ENCODE data around the gene ILKAP.

The ILKAP gene

GRCh38 chr2:238238311-238238765 is 34.8 kb upstream of the ILKAP start:
- Histone ChIP-seq H3F3A (ENCODE audit: insufficient read depth, low read length) (no peaks in the 10 kb centered on the region), H3K9me2 (ENCODE audit: low read depth, low read length) (no peaks in the 10 kb centered on the region), H3K4me3 (ENCODE audit: low read depth, low read length, poor library complexity, severe bottlenecking) (peak overlapping the region; percentile 82), H3K27ac (ENCODE audit: low read depth, low read length, poor library complexity, severe bottlenecking) (no peak overlapping the region), H3K4me2 (ENCODE audit: low read length) (peak overlapping the region; percentile 62; the same call in 1 of the 2 replicates), H3K4me1 (ENCODE audit: insufficient read depth, low read length, severe bottlenecking) (peaks cover 25% of the 10 kb centered on the region), H3K36me3 (ENCODE audit: insufficient read depth, low read length) (peaks cover 6% of the 10 kb centered on the region; the same call in 1 of the 2 replicates), H3K9ac (ENCODE audit: low read length) (no peak overlapping the region), H3K9me3 (ENCODE audit: low read length) (no peaks in the 10 kb centered on the region), H2AFZ (ENCODE audit: low read length) (no peak overlapping the region), H3K79me2 (ENCODE audit: insufficient read depth, low read length) (no peaks in the 10 kb centered on the region), H4K20me1 (ENCODE audit: insufficient read depth, low read length) (no peaks in the 10 kb centered on the region), H3K27me3 (ENCODE audit: insufficient read depth, low read length) (0 out of 2 replicates have a peak, but pooled peaks cover 3% of the 10 kb centered on the region)
- TF ChIP-seq EZH2 (IDR thresholded peaks at IDR 0.05; ENCODE audit: borderline replicate concordance, low read length), result no peak
- TF ChIP-seq CTCF (IDR thresholded peaks at IDR 0.05; ENCODE audit: low read length), result no peak

GRCh38 chr2:238237431-238238135 is 34.1 kb upstream of the ILKAP start:
- Histone ChIP-seq H3K79me2 (ENCODE audit: insufficient read depth, low read length) (no peaks in the 10 kb centered on the region), H3K9me2 (ENCODE audit: low read depth, low read length) (no peaks in the 10 kb centered on the region), H3K9me3 (ENCODE audit: low read length) (no peaks in the 10 kb centered on the region), H3K9ac (ENCODE audit: low read length) (no peak overlapping the region), H3F3A (ENCODE audit: insufficient read depth, low read length) (no peaks in the 10 kb centered on the region), H4K20me1 (ENCODE audit: insufficient read depth, low read length) (no peaks in the 10 kb centered on the region), H3K4me1 (ENCODE audit: insufficient read depth, low read length, severe bottlenecking) (peaks cover 25% of the 10 kb centered on the region), H2AFZ (ENCODE audit: low read length) (no peak overlapping the region), H3K4me3 (ENCODE audit: low read depth, low read length, poor library complexity, severe bottlenecking) (peak overlapping the region; percentile 82), H3K4me2 (ENCODE audit: low read length) (peak overlapping the region; percentile 62; the same call in 1 of the 2 replicates), H3K36me3 (ENCODE audit: insufficient read depth, low read length) (peaks cover 6% of the 10 kb centered on the region; the same call in 1 of the 2 replicates), H3K27ac (ENCODE audit: low read depth, low read length, poor library complexity, severe bottlenecking) (no peak overlapping the region), H3K27me3 (ENCODE audit: insufficient read depth, low read length) (0 out of 2 replicates have a peak, but pooled peaks cover 3% of the 10 kb centered on the region)
- TF ChIP-seq CTCF (IDR thresholded peaks at IDR 0.05; ENCODE audit: low read length), result no peak

- Histone ChIP-seq H3K27me3 (ENCODE audit: insufficient read depth, low read length) (0 out of 2 replicates have a peak, but pooled peaks cover 3% of the 10 kb centered on the region), H3K79me2 (ENCODE audit: insufficient read depth, low read length) (no peaks in the 10 kb centered on the region), H3K36me3 (ENCODE audit: insufficient read depth, low read length) (peaks cover 6% of the 10 kb centered on the region; the same call in 1 of the 2 replicates), H3K4me3 (ENCODE audit: low read depth, low read length, poor library complexity, severe bottlenecking) (no peak overlapping the region), H3K9me3 (ENCODE audit: low read length) (no peaks in the 10 kb centered on the region), H4K20me1 (ENCODE audit: insufficient read depth, low read length) (no peaks in the 10 kb centered on the region), H3F3A (ENCODE audit: insufficient read depth, low read length) (no peaks in the 10 kb centered on the region), H3K9me2 (ENCODE audit: low read depth, low read length) (no peaks in the 10 kb centered on the region), H3K27ac (ENCODE audit: low read depth, low read length, poor library complexity, severe bottlenecking) (no peak overlapping the region), H3K9ac (ENCODE audit: low read length) (no peak overlapping the region), H2AFZ (ENCODE audit: low read length) (no peak overlapping the region), H3K4me1 (ENCODE audit: insufficient read depth, low read length, severe bottlenecking) (peaks cover 25% of the 10 kb centered on the region), H3K4me2 (ENCODE audit: low read length) (no peak overlapping the region)
- TF ChIP-seq CTCF (IDR thresholded peaks at IDR 0.05; ENCODE audit: low read length), result no peak
- no peak for TF ChIP-seq EZH2 (IDR thresholded peaks at IDR 0.05; ENCODE audit: borderline replicate concordance, low read length)
Measured at GRCh38 chr2:238236571-238236970, 33.1 kb upstream of the ILKAP start.
